ENCODE data around the gene SNRPA.
"Not testable (repeated sequence)": the region's sequence is repeated elsewhere in the genome, so short reads cannot be mapped to it uniquely, and the experiment has no call there.

The SNRPA gene

DNA sequence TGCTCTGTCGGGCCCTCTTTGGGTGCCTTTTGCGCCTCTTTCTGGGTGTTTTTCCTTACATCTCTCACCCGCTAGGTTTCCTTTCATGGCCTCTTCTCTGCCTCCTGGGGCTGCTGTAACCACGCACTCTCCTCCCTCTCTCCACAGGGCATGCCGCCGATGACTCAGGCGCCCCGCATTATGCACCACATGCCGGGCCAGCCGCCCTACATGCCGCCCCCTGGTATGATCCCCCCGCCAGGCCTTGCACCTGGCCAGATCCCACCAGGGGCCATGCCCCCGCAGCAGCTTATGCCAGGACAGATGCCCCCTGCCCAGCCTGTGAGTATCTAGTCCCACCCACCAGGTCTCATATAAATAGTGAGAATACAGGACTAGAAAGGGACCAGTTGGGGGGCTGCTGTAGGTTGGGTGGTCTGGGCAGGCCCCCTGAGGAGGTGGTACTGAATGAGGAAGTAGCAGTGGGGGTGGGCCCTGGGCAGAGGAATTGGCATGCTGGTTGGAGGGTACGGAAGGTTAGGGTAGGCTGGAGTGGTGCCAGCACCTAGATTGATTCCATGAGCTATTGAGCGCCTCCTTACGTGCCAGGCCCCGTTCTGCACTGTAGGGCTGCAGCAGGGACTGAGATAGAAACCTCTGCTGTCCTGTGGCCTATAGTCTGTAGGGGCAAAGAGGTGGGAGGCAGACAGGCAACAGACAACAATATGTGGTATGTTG is 11.9 kb downstream of the SNRPA start:
- H2BK15ac ChIP-seq (ENCODE audit: low read length) = no peak overlapping the region
- H3K4ac ChIP-seq (ENCODE audit: low read length) = no peak overlapping the region
- H3K14ac ChIP-seq (ENCODE audit: low read length) = no peak overlapping the region
- no peak overlapping the region for H2AK5ac ChIP-seq (ENCODE audit: low read depth, low read length)
- no peak overlapping the region for H2AFZ ChIP-seq (ENCODE audit: low read length)
- H3K18ac ChIP-seq (ENCODE audit: low read length) = no peak overlapping the region
- WGBS, 2 donors (ENCODE audit: extremely low coverage in 2 of 2, insufficient read length in 2 of 2, insufficient replicate concordance in 1 of 2) = no CpG with 5 or more reads among the region's 17 CpGs
- H2BK5ac ChIP-seq (ENCODE audit: low read length) = no peak overlapping the region
- H3K79me1 ChIP-seq (ENCODE audit: low read depth, low read length) = peaks cover 3% of the 10 kb centered on the region
- no peaks in the 10 kb centered on the region for H3K9me3 ChIP-seq (replicated peaks in 1 of 2; ENCODE audit: control insufficient read depth in 2 of 2, insufficient read depth in 1 of 2, low read depth in 1 of 2, low read length in 2 of 2)
- H2BK12ac ChIP-seq (ENCODE audit: low read length) = no peak overlapping the region
- no peak overlapping the region for H3K4me3 ChIP-seq (ENCODE audit: low read length in 2 of 2)
- no peak overlapping the region for H4K8ac ChIP-seq (ENCODE audit: low read depth, low read length)
- H3K9ac ChIP-seq (ENCODE audit: low read depth, low read length, poor library complexity) = no peak overlapping the region
- H4K91ac ChIP-seq (ENCODE audit: low read depth, low read length, poor library complexity) = no peak overlapping the region
- no peaks in the 10 kb centered on the region for H3K4me1 ChIP-seq (ENCODE audit: control insufficient read depth in 2 of 2, insufficient read depth in 1 of 2, low read depth in 1 of 2, low read length in 2 of 2)
- DNase-seq (ENCODE audit: low spot score) = no peak
- no peak overlapping the region for H2BK120ac ChIP-seq (ENCODE audit: low read depth, low read length)
- no peaks in the 10 kb centered on the region for H3K27me3 ChIP-seq (ENCODE audit: control insufficient read depth in 3 of 3, insufficient read depth in 3 of 3, low read depth in 1 of 3, low read length in 3 of 3)
- H3K27ac ChIP-seq (replicated peaks; ENCODE audit: low read length) = no peak overlapping the region
- H3K23ac ChIP-seq (ENCODE audit: low read depth, low read length, poor library complexity) = peak overlapping the region; percentile 75
- H3K36me3 ChIP-seq (replicated peaks in 1 of 2; ENCODE audit: control insufficient read depth in 2 of 2, insufficient read depth in 2 of 2, low read length in 2 of 2) = peaks cover 69 to 97% of the 10 kb centered on the region in 2 donors
- H3K4me2 ChIP-seq (ENCODE audit: insufficient read depth, low read length, poor library complexity, severe bottlenecking) = no peak overlapping the region

DNA sequence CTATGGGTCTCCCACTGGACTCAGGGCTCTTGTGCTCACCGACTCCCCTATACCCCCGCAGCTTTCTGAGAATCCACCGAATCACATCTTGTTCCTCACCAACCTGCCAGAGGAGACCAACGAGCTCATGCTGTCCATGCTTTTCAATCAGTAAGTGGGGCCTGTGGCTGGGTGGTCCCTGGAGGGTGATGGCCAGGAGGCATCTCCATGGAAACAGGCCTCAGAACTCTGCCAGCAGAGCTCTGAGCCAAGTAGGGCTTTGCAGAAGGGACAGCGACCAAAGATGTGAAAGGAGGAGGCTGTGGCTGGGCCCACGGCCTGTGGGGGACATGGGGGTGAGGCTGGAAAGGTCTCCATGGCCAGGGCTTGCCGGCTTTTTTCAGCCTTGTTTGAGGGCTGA is 12.5 kb downstream of the SNRPA start:
- Histone ChIP-seq H3K27me3 (ENCODE audit: control insufficient read depth in 3 of 3, insufficient read depth in 3 of 3, low read depth in 1 of 3, low read length in 3 of 3) (no peaks in the 10 kb centered on the region), H2BK120ac (ENCODE audit: low read depth, low read length) (no peak overlapping the region), H3K23ac (ENCODE audit: low read depth, low read length, poor library complexity) (no peak overlapping the region), H3K4me1 (ENCODE audit: control insufficient read depth in 2 of 2, insufficient read depth in 1 of 2, low read depth in 1 of 2, low read length in 2 of 2) (no peaks in the 10 kb centered on the region), H3K14ac (ENCODE audit: low read length) (no peak overlapping the region), H3K4me2 (ENCODE audit: insufficient read depth, low read length, poor library complexity, severe bottlenecking) (no peak overlapping the region), H3K27ac (replicated peaks; ENCODE audit: low read length) (no peak overlapping the region), H3K9me3 (replicated peaks in 1 of 2; ENCODE audit: control insufficient read depth in 2 of 2, insufficient read depth in 1 of 2, low read depth in 1 of 2, low read length in 2 of 2) (no peaks in the 10 kb centered on the region), H3K9ac (ENCODE audit: low read depth, low read length, poor library complexity) (no peak overlapping the region), H2BK5ac (ENCODE audit: low read length) (no peak overlapping the region), H3K79me1 (ENCODE audit: low read depth, low read length) (peaks cover 3% of the 10 kb centered on the region), H2BK12ac (ENCODE audit: low read length) (no peak overlapping the region), H3K36me3 (replicated peaks in 1 of 2; ENCODE audit: control insufficient read depth in 2 of 2, insufficient read depth in 2 of 2, low read length in 2 of 2) (peaks cover 65 to 91% of the 10 kb centered on the region in 2 donors), H2AK5ac (ENCODE audit: low read depth, low read length) (no peak overlapping the region), H3K4me3 (ENCODE audit: low read length in 2 of 2) (no peak overlapping the region), H4K8ac (ENCODE audit: low read depth, low read length) (no peak overlapping the region), H3K4ac (ENCODE audit: low read length) (no peak overlapping the region), H3K18ac (ENCODE audit: low read length) (no peak overlapping the region), H2AFZ (ENCODE audit: low read length) (no peak overlapping the region), H2BK15ac (ENCODE audit: low read length) (no peak overlapping the region), H4K91ac (ENCODE audit: low read depth, low read length, poor library complexity) (no peak overlapping the region)
- no peak for DNase-seq (ENCODE audit: low spot score)
- no CpG with 5 or more reads among the region's 7 CpGs for WGBS, 2 donors (ENCODE audit: extremely low coverage in 2 of 2, insufficient read length in 2 of 2, insufficient replicate concordance in 1 of 2)

DNA sequence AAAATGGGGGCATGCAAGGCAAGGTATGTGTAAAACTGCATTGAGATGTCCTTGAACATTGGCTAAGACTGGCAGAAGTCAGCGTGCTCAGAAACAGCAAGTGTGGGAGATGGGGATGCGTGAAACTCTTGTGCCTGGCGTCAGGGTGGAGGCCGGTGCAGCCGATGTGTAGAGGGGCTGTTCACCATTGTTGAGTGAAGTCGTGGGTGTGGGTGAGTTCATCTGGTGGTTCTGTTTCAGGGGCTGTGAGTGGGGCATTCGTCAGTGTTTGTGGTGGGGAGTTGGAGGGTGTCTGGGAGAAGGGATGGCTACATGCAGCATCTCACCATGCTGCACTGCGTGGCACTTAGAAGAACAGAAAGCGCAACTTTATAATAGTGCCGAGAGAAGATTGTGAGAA is 13.0 kb downstream of the SNRPA start:
- Histone ChIP-seq H3K79me1 (ENCODE audit: low read depth, low read length) (peaks cover 3% of the 10 kb centered on the region), H2BK15ac (ENCODE audit: low read length) (no peak overlapping the region), H3K4me3 (ENCODE audit: low read length in 2 of 2) (no peak overlapping the region), H4K91ac (ENCODE audit: low read depth, low read length, poor library complexity) (no peak overlapping the region), H3K27me3 (ENCODE audit: control insufficient read depth in 3 of 3, insufficient read depth in 3 of 3, low read depth in 1 of 3, low read length in 3 of 3) (no peaks in the 10 kb centered on the region), H3K4me1 (ENCODE audit: control insufficient read depth in 2 of 2, insufficient read depth in 1 of 2, low read depth in 1 of 2, low read length in 2 of 2) (no peaks in the 10 kb centered on the region), H2BK12ac (ENCODE audit: low read length) (peak overlapping the region; percentile 35), H3K9me3 (replicated peaks in 1 of 2; ENCODE audit: control insufficient read depth in 2 of 2, insufficient read depth in 1 of 2, low read depth in 1 of 2, low read length in 2 of 2) (no peaks in the 10 kb centered on the region), H2BK120ac (ENCODE audit: low read depth, low read length) (no peak overlapping the region), H3K27ac (replicated peaks; ENCODE audit: low read length) (no peak overlapping the region), H3K14ac (ENCODE audit: low read length) (no peak overlapping the region), H3K4me2 (ENCODE audit: insufficient read depth, low read length, poor library complexity, severe bottlenecking) (no peak overlapping the region), H3K36me3 (replicated peaks in 1 of 2; ENCODE audit: control insufficient read depth in 2 of 2, insufficient read depth in 2 of 2, low read length in 2 of 2) (peaks cover 63 to 92% of the 10 kb centered on the region in 2 donors), H4K8ac (ENCODE audit: low read depth, low read length) (no peak overlapping the region), H3K9ac (ENCODE audit: low read depth, low read length, poor library complexity) (no peak overlapping the region), H3K4ac (ENCODE audit: low read length) (no peak overlapping the region), H2AK5ac (ENCODE audit: low read depth, low read length) (no peak overlapping the region), H2BK5ac (ENCODE audit: low read length) (no peak overlapping the region), H3K18ac (ENCODE audit: low read length) (no peak overlapping the region), H3K23ac (ENCODE audit: low read depth, low read length, poor library complexity) (no peak overlapping the region), H2AFZ (ENCODE audit: low read length) (no peak overlapping the region)
- no CpG with 5 or more reads among the region's 10 CpGs for WGBS, 2 donors (ENCODE audit: extremely low coverage in 2 of 2, insufficient read length in 2 of 2, insufficient replicate concordance in 1 of 2)
- no peak for DNase-seq (ENCODE audit: low spot score)

GRCh38 chr19:40766385-40766784 is 15.4 kb downstream of the SNRPA start:
- not testable (repeated sequence) for H3K27ac ChIP-seq (replicated peaks; ENCODE audit: low read length); H3K9ac ChIP-seq (ENCODE audit: low read depth, low read length, poor library complexity); H2BK15ac ChIP-seq (ENCODE audit: low read length); H3K14ac ChIP-seq (ENCODE audit: low read length); H3K79me1 ChIP-seq (ENCODE audit: low read depth, low read length); H3K18ac ChIP-seq (ENCODE audit: low read length); H4K8ac ChIP-seq (ENCODE audit: low read depth, low read length); H3K9me3 ChIP-seq (replicated peaks in 1 of 2; ENCODE audit: control insufficient read depth in 2 of 2, insufficient read depth in 1 of 2, low read depth in 1 of 2, low read length in 2 of 2); DNase-seq (ENCODE audit: low spot score); H2AFZ ChIP-seq (ENCODE audit: low read length); H3K4me2 ChIP-seq (ENCODE audit: insufficient read depth, low read length, poor library complexity, severe bottlenecking); H3K27me3 ChIP-seq (ENCODE audit: control insufficient read depth in 3 of 3, insufficient read depth in 3 of 3, low read depth in 1 of 3, low read length in 3 of 3); H2BK120ac ChIP-seq (ENCODE audit: low read depth, low read length); H4K91ac ChIP-seq (ENCODE audit: low read depth, low read length, poor library complexity); H2BK5ac ChIP-seq (ENCODE audit: low read length); H3K4me3 ChIP-seq (ENCODE audit: low read length in 2 of 2); H3K4ac ChIP-seq (ENCODE audit: low read length); H2AK5ac ChIP-seq (ENCODE audit: low read depth, low read length); H3K23ac ChIP-seq (ENCODE audit: low read depth, low read length, poor library complexity); H3K4me1 ChIP-seq (ENCODE audit: control insufficient read depth in 2 of 2, insufficient read depth in 1 of 2, low read depth in 1 of 2, low read length in 2 of 2); H2BK12ac ChIP-seq (ENCODE audit: low read length)
- no CpG with 5 or more reads among the region's 13 CpGs for WGBS, 2 donors (ENCODE audit: extremely low coverage in 2 of 2, insufficient read length in 2 of 2, insufficient replicate concordance in 1 of 2)
- H3K36me3 ChIP-seq (replicated peaks in 1 of 2; ENCODE audit: control insufficient read depth in 2 of 2, insufficient read depth in 2 of 2, low read length in 2 of 2) = peaks cover 43 to 75% of the 10 kb centered on the region in 2 donors

Data from neuronal stem cell (in vitro differentiated cells).